Measurements from ENCODE around the gene SETD3.
A peak's percentile ranks its signal among the peaks of the same experiment; 100 is the strongest.

The SETD3 gene

GRCh38 chr14:99356031-99356608, 124.5 kb downstream of the SETD3 start:
- no peak overlapping the region for H3K4ac ChIP-seq (ENCODE audit: low read length)
- peaks cover 0 to 16% (median 0%) of the 10 kb centered on the region in 3 experiments for H3K27me3 ChIP-seq (ENCODE audit: control insufficient read depth in 3 of 3, insufficient read depth in 3 of 3, low read depth in 1 of 3, low read length in 3 of 3)
- no peak overlapping the region for H2BK12ac ChIP-seq (ENCODE audit: low read length)
- H3K9ac ChIP-seq (ENCODE audit: low read depth, low read length, poor library complexity) = no peak overlapping the region
- no peak overlapping the region for H4K91ac ChIP-seq (ENCODE audit: low read depth, low read length, poor library complexity)
- no peak overlapping the region for H2BK5ac ChIP-seq (ENCODE audit: low read length)
- H3K9me3 ChIP-seq (replicated peaks in 1 of 2; ENCODE audit: control insufficient read depth in 2 of 2, insufficient read depth in 1 of 2, low read depth in 1 of 2, low read length in 2 of 2) = peaks cover 0 to 2% of the 10 kb centered on the region in 2 donors
- H2AFZ ChIP-seq (ENCODE audit: low read length) = no peak overlapping the region
- no peaks in the 10 kb centered on the region for H3K79me1 ChIP-seq (ENCODE audit: low read depth, low read length)
- no peak overlapping the region for H2BK15ac ChIP-seq (ENCODE audit: low read length)
- no peaks in the 10 kb centered on the region for H3K36me3 ChIP-seq (replicated peaks in 1 of 2; ENCODE audit: control insufficient read depth in 2 of 2, insufficient read depth in 2 of 2, low read length in 2 of 2)
- no peak overlapping the region for H3K27ac ChIP-seq (replicated peaks; ENCODE audit: low read length)
- H3K4me3 ChIP-seq (ENCODE audit: low read length in 2 of 2) = no peak overlapping the region
- DNase-seq (ENCODE audit: low spot score) = no peak
- no peak overlapping the region for H4K8ac ChIP-seq (ENCODE audit: low read depth, low read length)
- no CpG with 5 or more reads among the region's 15 CpGs for WGBS, 2 donors (ENCODE audit: extremely low coverage in 2 of 2, insufficient read length in 2 of 2, insufficient replicate concordance in 1 of 2)
- no peaks in the 10 kb centered on the region for H3K4me1 ChIP-seq (ENCODE audit: control insufficient read depth in 2 of 2, insufficient read depth in 1 of 2, low read depth in 1 of 2, low read length in 2 of 2)
- H3K18ac ChIP-seq (ENCODE audit: low read length) = no peak overlapping the region
- H3K14ac ChIP-seq (ENCODE audit: low read length) = no peak overlapping the region
- no peak overlapping the region for H3K4me2 ChIP-seq (ENCODE audit: insufficient read depth, low read length, poor library complexity, severe bottlenecking)
- H3K23ac ChIP-seq (ENCODE audit: low read depth, low read length, poor library complexity) = no peak overlapping the region
- H2BK120ac ChIP-seq (ENCODE audit: low read depth, low read length) = no peak overlapping the region
- H2AK5ac ChIP-seq (ENCODE audit: low read depth, low read length) = no peak overlapping the region

GRCh38 chr14:99354166-99354875, 126.3 kb downstream of the SETD3 start:
- no peak overlapping the region for H2AK5ac ChIP-seq (ENCODE audit: low read depth, low read length)
- no peaks in the 10 kb centered on the region for H3K4me1 ChIP-seq (ENCODE audit: control insufficient read depth in 2 of 2, insufficient read depth in 1 of 2, low read depth in 1 of 2, low read length in 2 of 2)
- no peak overlapping the region for H2BK15ac ChIP-seq (ENCODE audit: low read length)
- H3K18ac ChIP-seq (ENCODE audit: low read length) = peak overlapping the region; percentile 5
- H3K14ac ChIP-seq (ENCODE audit: low read length) = no peak overlapping the region
- no peak overlapping the region for H3K9ac ChIP-seq (ENCODE audit: low read depth, low read length, poor library complexity)
- H4K91ac ChIP-seq (ENCODE audit: low read depth, low read length, poor library complexity) = no peak overlapping the region
- H4K8ac ChIP-seq (ENCODE audit: low read depth, low read length) = no peak overlapping the region
- WGBS, 2 donors (ENCODE audit: extremely low coverage in 2 of 2, insufficient read length in 2 of 2, insufficient replicate concordance in 1 of 2) = no CpG with 5 or more reads among the region's 7 CpGs
- no peak overlapping the region for H2AFZ ChIP-seq (ENCODE audit: low read length)
- no peak overlapping the region for H3K4me2 ChIP-seq (ENCODE audit: insufficient read depth, low read length, poor library complexity, severe bottlenecking)
- H2BK12ac ChIP-seq (ENCODE audit: low read length) = no peak overlapping the region
- H3K23ac ChIP-seq (ENCODE audit: low read depth, low read length, poor library complexity) = peak overlapping the region; percentile 52
- no peaks in the 10 kb centered on the region for H3K36me3 ChIP-seq (replicated peaks in 1 of 2; ENCODE audit: control insufficient read depth in 2 of 2, insufficient read depth in 2 of 2, low read length in 2 of 2)
- peaks cover 0 to 22% (median 0%) of the 10 kb centered on the region in 3 experiments for H3K27me3 ChIP-seq (ENCODE audit: control insufficient read depth in 3 of 3, insufficient read depth in 3 of 3, low read depth in 1 of 3, low read length in 3 of 3)
- no peaks in the 10 kb centered on the region for H3K9me3 ChIP-seq (replicated peaks in 1 of 2; ENCODE audit: control insufficient read depth in 2 of 2, insufficient read depth in 1 of 2, low read depth in 1 of 2, low read length in 2 of 2)
- H2BK5ac ChIP-seq (ENCODE audit: low read length) = no peak overlapping the region
- H3K27ac ChIP-seq (replicated peaks; ENCODE audit: low read length) = no peak overlapping the region
- H3K4ac ChIP-seq (ENCODE audit: low read length) = no peak overlapping the region
- no peaks in the 10 kb centered on the region for H3K79me1 ChIP-seq (ENCODE audit: low read depth, low read length)
- H2BK120ac ChIP-seq (ENCODE audit: low read depth, low read length) = no peak overlapping the region
- H3K4me3 ChIP-seq (ENCODE audit: low read length in 2 of 2) = no peak overlapping the region
- DNase-seq (ENCODE audit: low spot score) = no peak

- H2BK5ac ChIP-seq (ENCODE audit: low read length) = no peak overlapping the region
- H4K8ac ChIP-seq (ENCODE audit: low read depth, low read length) = peak overlapping the region; percentile 9
- peak overlapping the region; percentile 68 for H3K18ac ChIP-seq (ENCODE audit: low read length)
- no peak overlapping the region for H3K4ac ChIP-seq (ENCODE audit: low read length)
- no peaks in the 10 kb centered on the region for H3K79me1 ChIP-seq (ENCODE audit: low read depth, low read length)
- H3K27me3 ChIP-seq (ENCODE audit: control insufficient read depth in 3 of 3, insufficient read depth in 3 of 3, low read depth in 1 of 3, low read length in 3 of 3) = peaks cover 0 to 22% (median 0%) of the 10 kb centered on the region in 3 experiments
- H3K23ac ChIP-seq (ENCODE audit: low read depth, low read length, poor library complexity) = peak overlapping the region; percentile 86
- H4K91ac ChIP-seq (ENCODE audit: low read depth, low read length, poor library complexity) = no peak overlapping the region
- peak overlapping the region; percentile 50 for H2AK5ac ChIP-seq (ENCODE audit: low read depth, low read length)
- no peak overlapping the region for H2AFZ ChIP-seq (ENCODE audit: low read length)
- H3K9ac ChIP-seq (ENCODE audit: low read depth, low read length, poor library complexity) = no peak overlapping the region
- no CpG with 5 or more reads among the region's 26 CpGs for WGBS, 2 donors (ENCODE audit: extremely low coverage in 2 of 2, insufficient read length in 2 of 2, insufficient replicate concordance in 1 of 2)
- no peak overlapping the region for H2BK12ac ChIP-seq (ENCODE audit: low read length)
- no peak overlapping the region for H3K14ac ChIP-seq (ENCODE audit: low read length)
- no peak overlapping the region for H2BK120ac ChIP-seq (ENCODE audit: low read depth, low read length)
- H3K9me3 ChIP-seq (replicated peaks in 1 of 2; ENCODE audit: control insufficient read depth in 2 of 2, insufficient read depth in 1 of 2, low read depth in 1 of 2, low read length in 2 of 2) = no peaks in the 10 kb centered on the region
- no peaks in the 10 kb centered on the region for H3K36me3 ChIP-seq (replicated peaks in 1 of 2; ENCODE audit: control insufficient read depth in 2 of 2, insufficient read depth in 2 of 2, low read length in 2 of 2)
- no peak overlapping the region for H2BK15ac ChIP-seq (ENCODE audit: low read length)
- DNase-seq (ENCODE audit: low spot score) = no peak
- no peak overlapping the region for H3K4me3 ChIP-seq (ENCODE audit: low read length in 2 of 2)
- H3K4me2 ChIP-seq (ENCODE audit: insufficient read depth, low read length, poor library complexity, severe bottlenecking) = no peak overlapping the region
- no peak overlapping the region for H3K27ac ChIP-seq (replicated peaks; ENCODE audit: low read length)
- no peaks in the 10 kb centered on the region for H3K4me1 ChIP-seq (ENCODE audit: control insufficient read depth in 2 of 2, insufficient read depth in 1 of 2, low read depth in 1 of 2, low read length in 2 of 2)
These were observed 127.9 kb downstream of the SETD3 start for GRCh38 chr14:99352688-99353280.
